Measurements from ENCODE around the gene RTN4IP1.

Gene RTN4IP1

DNA sequence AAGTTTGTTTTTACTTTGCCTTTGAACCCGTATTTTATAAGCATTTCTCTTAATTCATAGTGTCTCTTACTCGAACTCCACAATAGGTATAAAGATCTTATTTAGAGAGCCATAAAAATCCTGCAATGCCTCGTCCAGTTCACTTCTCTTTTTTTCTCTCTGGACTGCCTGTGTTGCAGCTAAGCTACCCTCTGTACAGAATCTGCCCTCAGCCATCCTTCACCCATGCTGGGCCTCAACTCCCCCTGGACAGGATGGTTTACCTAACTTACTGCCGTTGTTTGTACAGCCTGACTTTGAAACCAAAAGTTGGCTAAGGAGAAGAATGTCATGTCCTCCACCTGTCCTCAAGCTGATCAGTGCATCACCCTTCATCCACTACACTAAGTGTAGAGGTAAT is 10.5 kb upstream of the RTN4IP1 start:
- TF ChIP-seq, protein P1, sequence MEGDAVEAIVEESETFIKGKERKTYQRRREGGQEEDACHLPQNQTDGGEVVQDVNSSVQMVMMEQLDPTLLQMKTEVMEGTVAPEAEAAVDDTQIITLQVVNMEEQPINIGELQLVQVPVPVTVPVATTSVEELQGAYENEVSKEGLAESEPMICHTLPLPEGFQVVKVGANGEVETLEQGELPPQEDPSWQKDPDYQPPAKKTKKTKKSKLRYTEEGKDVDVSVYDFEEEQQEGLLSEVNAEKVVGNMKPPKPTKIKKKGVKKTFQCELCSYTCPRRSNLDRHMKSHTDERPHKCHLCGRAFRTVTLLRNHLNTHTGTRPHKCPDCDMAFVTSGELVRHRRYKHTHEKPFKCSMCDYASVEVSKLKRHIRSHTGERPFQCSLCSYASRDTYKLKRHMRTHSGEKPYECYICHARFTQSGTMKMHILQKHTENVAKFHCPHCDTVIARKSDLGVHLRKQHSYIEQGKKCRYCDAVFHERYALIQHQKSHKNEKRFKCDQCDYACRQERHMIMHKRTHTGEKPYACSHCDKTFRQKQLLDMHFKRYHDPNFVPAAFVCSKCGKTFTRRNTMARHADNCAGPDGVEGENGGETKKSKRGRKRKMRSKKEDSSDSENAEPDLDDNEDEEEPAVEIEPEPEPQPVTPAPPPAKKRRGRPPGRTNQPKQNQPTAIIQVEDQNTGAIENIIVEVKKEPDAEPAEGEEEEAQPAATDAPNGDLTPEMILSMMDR (IDR thresholded peaks at IDR 0.05; ENCODE audit: insufficient read depth, missing control alignments) = no peak
- FAIRE-seq = no peak
- no peak for DNase-seq (ENCODE audit: insufficient read length, low spot score)

DNA sequence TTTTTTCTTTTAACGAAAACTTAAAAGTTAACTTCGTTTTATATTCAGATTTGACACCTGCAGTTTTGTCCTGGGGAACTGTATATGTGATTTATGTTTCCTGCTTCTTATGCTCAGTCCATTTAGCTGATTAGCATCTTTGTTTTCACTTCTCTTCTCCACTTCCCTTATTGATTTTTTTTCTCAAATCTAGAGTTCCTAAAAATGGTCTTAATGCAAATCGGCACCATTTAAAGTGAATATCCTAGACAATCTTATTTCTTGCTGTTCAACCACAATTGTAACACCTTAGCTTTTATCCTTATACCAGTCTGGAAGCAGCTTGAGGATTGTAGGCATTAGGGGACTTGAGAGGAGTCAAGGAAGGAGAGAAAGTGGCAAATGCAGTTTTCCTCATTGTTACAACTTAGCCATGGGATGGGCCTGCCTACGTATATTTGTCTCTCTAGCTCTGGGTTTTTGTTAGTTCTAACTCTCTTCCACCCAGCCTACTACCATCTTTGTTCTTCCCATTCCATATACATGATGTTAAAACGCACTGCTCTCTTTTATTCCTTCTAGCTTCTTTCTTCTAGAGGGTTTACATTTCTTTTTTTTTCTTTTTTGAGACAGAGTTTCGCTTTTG is 8.5 kb upstream of the RTN4IP1 start:
- TF ChIP-seq, protein P1 (IDR thresholded peaks at IDR 0.05; ENCODE audit: insufficient read depth, missing control alignments) = no peak
- DNase-seq (ENCODE audit: insufficient read length, low spot score) (no peak), FAIRE-seq (no peak)

DNA sequence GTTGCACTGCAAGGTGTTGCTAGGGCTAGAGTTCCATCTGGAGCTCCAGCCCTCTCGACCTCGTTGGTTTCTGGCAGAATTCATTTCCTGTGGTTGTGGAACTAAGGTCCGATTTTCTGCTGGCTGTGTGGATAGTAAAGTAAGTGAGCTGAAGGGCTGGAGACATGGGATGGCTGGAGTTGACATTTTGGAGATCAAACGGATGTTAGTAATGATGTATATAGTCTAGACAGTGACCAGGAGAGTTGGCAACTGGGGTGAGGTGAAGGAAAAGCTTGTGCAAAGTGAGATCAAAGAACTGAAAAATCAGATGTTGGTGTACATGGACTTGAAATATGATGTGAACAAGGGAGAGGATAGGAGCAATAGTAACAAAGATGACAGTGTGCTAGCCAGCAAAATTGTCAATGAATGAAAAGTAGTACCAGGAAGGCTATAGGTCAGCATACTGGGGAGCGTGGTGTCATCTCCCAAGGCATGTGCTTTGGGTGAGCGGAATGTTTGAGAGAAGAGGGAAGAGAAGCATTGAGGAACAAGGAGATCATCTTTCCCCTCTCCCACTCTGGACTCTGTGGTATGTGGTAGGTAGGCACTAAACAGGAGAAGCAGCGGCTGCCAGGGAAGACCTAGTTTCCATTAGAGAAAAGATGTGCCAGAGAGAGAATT is 7.9 kb upstream of the RTN4IP1 start:
- TF ChIP-seq, protein P1 (IDR thresholded peaks at IDR 0.05; ENCODE audit: insufficient read depth, missing control alignments) = no peak
- FAIRE-seq (no peak), DNase-seq (ENCODE audit: insufficient read length, low spot score) (no peak)

DNA sequence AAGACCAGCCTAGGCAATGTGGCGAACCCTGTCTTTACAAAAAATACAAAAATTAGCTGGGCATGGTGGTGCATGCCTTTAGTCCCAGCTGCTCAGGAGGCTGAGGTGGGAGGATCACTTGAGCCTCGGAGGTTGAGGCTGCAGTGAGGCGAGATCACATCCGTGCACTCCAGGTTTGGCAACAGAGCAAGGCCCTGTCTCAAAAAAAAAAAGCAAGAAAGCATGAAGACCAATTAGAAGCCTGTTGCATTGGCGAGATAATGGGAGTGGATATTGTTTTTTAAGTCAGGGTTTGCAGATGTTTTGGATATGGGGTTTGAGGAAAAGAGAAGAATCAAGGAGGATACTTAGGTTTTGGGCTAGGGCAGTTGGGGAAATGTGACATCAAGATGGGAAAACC is 5.3 kb upstream of the RTN4IP1 start:
- TF ChIP-seq, protein P1 (IDR thresholded peaks at IDR 0.05; ENCODE audit: insufficient read depth, missing control alignments) = no peak
- DNase-seq (ENCODE audit: insufficient read length, low spot score) = no peak
- no peak for FAIRE-seq

DNA sequence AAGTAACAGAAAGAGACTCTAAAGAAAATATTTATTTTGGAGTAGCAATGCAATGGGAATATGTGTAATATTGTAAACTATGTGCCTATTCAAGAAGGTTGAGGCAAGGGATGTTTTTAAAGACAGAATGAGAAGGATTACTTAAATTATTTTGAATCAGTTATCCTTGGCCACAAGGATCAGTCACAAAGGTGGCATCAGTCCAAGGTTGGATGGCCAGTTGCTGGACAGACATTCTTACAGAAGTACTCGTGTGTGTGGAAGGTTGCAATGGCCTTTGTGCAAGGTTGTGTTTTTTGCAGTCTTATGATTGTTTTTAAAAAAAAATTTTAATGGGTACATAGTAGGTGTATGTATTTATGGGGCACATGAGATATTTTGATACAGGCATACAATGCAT is 2.0 kb upstream of the RTN4IP1 start:
- FAIRE-seq (no peak), DNase-seq (ENCODE audit: insufficient read length, low spot score) (no peak)
- TF ChIP-seq, protein P1 (IDR thresholded peaks at IDR 0.05; ENCODE audit: insufficient read depth, missing control alignments) = no peak

DNA sequence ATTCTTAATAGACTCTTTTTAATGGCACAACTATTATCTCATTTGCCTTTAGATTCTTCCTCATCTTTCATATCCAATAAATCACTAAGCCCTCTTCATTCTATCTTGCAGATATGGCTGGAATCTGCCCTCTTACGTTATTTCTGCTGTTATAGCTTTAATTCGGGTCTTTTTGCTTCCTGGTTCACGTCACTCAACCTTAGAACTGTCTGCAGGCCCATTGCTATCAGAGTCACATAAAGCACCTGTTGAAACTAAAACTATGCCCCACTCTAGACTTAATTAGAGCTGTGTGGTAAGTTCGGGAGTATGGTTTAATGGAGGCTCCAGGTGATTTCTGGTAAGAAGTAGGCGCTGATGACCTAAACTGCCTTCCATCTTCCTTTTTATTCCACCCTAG is 1.1 kb upstream of the RTN4IP1 start:
- FAIRE-seq (no peak), DNase-seq (ENCODE audit: insufficient read length, low spot score) (no peak)
- TF ChIP-seq, protein P1 (IDR thresholded peaks at IDR 0.05; ENCODE audit: insufficient read depth, missing control alignments) = no peak

DNA sequence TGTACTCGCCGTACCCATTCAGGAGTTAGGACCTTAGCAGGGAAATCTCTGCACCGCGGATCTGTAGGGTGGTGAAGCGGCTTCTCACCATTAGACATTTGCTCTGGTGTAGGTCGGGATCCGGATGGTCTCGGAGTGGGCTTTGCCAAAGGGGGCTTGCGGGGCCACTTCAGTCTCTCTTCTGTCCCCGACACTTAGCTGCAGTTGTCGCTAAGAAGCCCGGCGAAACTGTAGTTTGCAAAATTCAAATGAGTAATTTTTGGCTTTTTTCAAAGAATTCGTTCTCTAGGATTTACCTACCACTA is 513 bp upstream of the RTN4IP1 start:
- no peak for DNase-seq (ENCODE audit: insufficient read length, low spot score)
- TF ChIP-seq, protein P1 (IDR thresholded peaks at IDR 0.05; ENCODE audit: insufficient read depth, missing control alignments) = no peak
- FAIRE-seq = no peak
